Activated B cell treated with CpG ODN at 0.5 μM for 24 hours (primary cell): ENCODE results near the gene CACNG6. TPM values are rescaled to one million over a fixed set of nuclear protein-coding genes. Genes with fewer than 3 reads are reported as not detected.
"Not testable (repeated sequence)": the region's sequence is repeated elsewhere in the genome, so short reads cannot be mapped to it uniquely, and the experiment has no call there.

Source experiments
- ATAC-seq: fragments of 200-7000 bp; cut with Tn5 transposase; one replicate; pipeline ENCODE4 v1.10.0; 2021; ENCODE audit warnings: low read depth, mild to moderate bottlenecking, moderate library complexity
- CTCF ChIA-PET: fragments of 350-600 bp; sonication (Branson Sonifier 250); formaldehyde crosslinking; loops from one replicate; lab custom pipeline; 2021; ENCODE audit warnings: antibody characterized with exemption; lab: Charles Lee
- POLR2A ChIA-PET: fragments of 350-600 bp; sonication (Branson Sonifier 250); formaldehyde crosslinking; loops from one replicate; lab custom pipeline; 2021; ENCODE audit warnings: antibody characterized with exemption; lab: Charles Lee
- DNase-seq: peaks from one replicate; pipeline ENCODE4 v3.0.0; 2022
- H3K27ac Mint-ChIP-seq: one replicate; pipeline ENCODE4 v1.8.0; 2020; ENCODE audit warnings: mixed read lengths
- H3K27me3 Mint-ChIP-seq: one replicate; pipeline ENCODE4 v1.8.0; 2021; ENCODE audit warnings: mixed read lengths
- H3K36me3 Mint-ChIP-seq: one replicate; pipeline ENCODE4 v1.8.0; 2021; ENCODE audit warnings: low read depth, mixed read lengths
- H3K4me1 Mint-ChIP-seq: one replicate; pipeline ENCODE4 v1.8.0; 2021; ENCODE audit warnings: mixed read lengths
- H3K4me3 Mint-ChIP-seq: one replicate; pipeline ENCODE4 v1.8.0; 2020; ENCODE audit warnings: mild to moderate bottlenecking, mixed read lengths
- H3K9me3 Mint-ChIP-seq: one replicate; pipeline ENCODE4 v1.8.0; 2020; ENCODE audit warnings: mixed read lengths
- CTCF ChIP-seq: fragments of 200-600 bp; IDR thresholded peaks from one replicate; pipeline ENCODE4 v1.8.0; 2022; ENCODE audit warnings: antibody characterized with exemption, mild to moderate bottlenecking
- intact Hi-C: fragments of 100-400 bp; cut with micrococcal nuclease; formaldehyde crosslinking; loops from one replicate; pipeline ENCODE4 v1.15.1; 2024
- total RNA-seq: library from RNA; stranded (reverse); gene quantifications from 2 replicates; pipeline ENCODE4 v1.2.3, GENCODE V29; 2022

CACNG6 gene
- total RNA-seq, 1 donor from 2014 or later: not detected

- ChIA-PET CTCF (interaction anchor here (1.1 kb wide), 1 partner anchor 194 kb away, joined by 3 read pairs; no protein-coding TSS in a partner anchor), POLR2A (no interaction called here)
- intact Hi-C loops: no loop called here
- H3K4me3 Mint-ChIP-seq: no peak overlapping the region
- H3K27me3 Mint-ChIP-seq: peaks cover 7% of the 10 kb centered on the region
- no peaks in the 10 kb centered on the region for H3K36me3 Mint-ChIP-seq
- DNase-seq (no peak), ATAC-seq (no peak)
- no peaks in the 10 kb centered on the region for H3K4me1 Mint-ChIP-seq
- H3K27ac Mint-ChIP-seq: no peak overlapping the region
- no peaks in the 10 kb centered on the region for H3K9me3 Mint-ChIP-seq
- no peak for TF ChIP-seq CTCF
Observed at GRCh38 chr19:54035215-54036178, 44.1 kb downstream of the CACNG6 start.

- H3K27me3 Mint-ChIP-seq, POLR2A ChIA-PET, H3K4me3 Mint-ChIP-seq, H3K9me3 Mint-ChIP-seq, H3K27ac Mint-ChIP-seq, ATAC-seq, H3K4me1 Mint-ChIP-seq, H3K36me3 Mint-ChIP-seq, DNase-seq, intact Hi-C loops, CTCF ChIA-PET: not testable (repeated sequence)
Observed at GRCh38 chr19:54036542-54036941, 45.1 kb downstream of the CACNG6 start.

GRCh38 chr19:54040003-54040402 lies 48.6 kb downstream of the CACNG6 start:
- POLR2A ChIA-PET: no interaction called here
- TF ChIP-seq CTCF: no peak
- peaks cover 13% of the 10 kb centered on the region for H3K27me3 Mint-ChIP-seq
- H3K27ac Mint-ChIP-seq: no peak overlapping the region
- no peaks in the 10 kb centered on the region for H3K36me3 Mint-ChIP-seq
- no peak for ATAC-seq
- H3K9me3 Mint-ChIP-seq: no peaks in the 10 kb centered on the region
- intact Hi-C loops: no loop called here
- DNase-seq: no peak
- no peaks in the 10 kb centered on the region for H3K4me1 Mint-ChIP-seq
- CTCF ChIA-PET: no interaction called here
- no peak overlapping the region for H3K4me3 Mint-ChIP-seq

- Mint-ChIP-seq H3K4me1 (no peaks in the 10 kb centered on the region), H3K36me3 (no peaks in the 10 kb centered on the region), H3K27me3 (peaks cover 16% of the 10 kb centered on the region), H3K27ac (no peak overlapping the region), H3K9me3 (no peaks in the 10 kb centered on the region), H3K4me3 (no peak overlapping the region)
- ATAC-seq (no peak), DNase-seq (no peak)
- POLR2A ChIA-PET: no interaction called here
- CTCF ChIA-PET: no interaction called here
- intact Hi-C loops: no loop called here
- no peak for TF ChIP-seq CTCF
Observed at GRCh38 chr19:54041969-54042606, 50.7 kb downstream of the CACNG6 start.

GRCh38 chr19:54042989-54043388 lies 51.6 kb downstream of the CACNG6 start:
- ATAC-seq: no peak
- Mint-ChIP-seq H3K27me3 (peaks cover 16% of the 10 kb centered on the region), H3K4me3 (no peak overlapping the region), H3K4me1 (no peaks in the 10 kb centered on the region), H3K9me3 (no peaks in the 10 kb centered on the region), H3K27ac (no peak overlapping the region), H3K36me3 (no peaks in the 10 kb centered on the region)
- no peak for TF ChIP-seq CTCF
- ChIA-PET CTCF (no interaction called here), POLR2A (no interaction called here)
- intact Hi-C loops: no loop called here
- no peak for DNase-seq
